ENCODE measurements around the gene SUCNR1.
"Not testable (repeated sequence)": the region's sequence is repeated elsewhere in the genome, so short reads cannot be mapped to it uniquely, and the experiment has no call there.

- not testable (repeated sequence) for TF ChIP-seq CTCF (IDR thresholded peaks at IDR 0.05); NFE2L1 (CRISPR knock-in tag; IDR thresholded peaks at IDR 0.05); RORB (CRISPR knock-in tag; IDR thresholded peaks at IDR 0.05); USF1 (CRISPR knock-in tag; IDR thresholded peaks at IDR 0.05)
Observed at GRCh38 chr3:151887450-151888211, 14.2 kb downstream of the SUCNR1 start.
